NB4 (cell line): ENCODE measurements around the gene METTL24.

Experiments
- DNase-seq: peaks from one replicate; pipeline ENCODE4 v3.0.0; 2010; ENCODE audit warnings: low read depth
- H3K4me3 ChIP-seq: one replicate; pipeline ENCODE4 v1.5.1; 2011; ENCODE audit warnings: mild to moderate bottlenecking, low read depth, low read length, moderate library complexity
- MYC ChIP-seq: IDR thresholded peaks from 2 replicates; pipeline ENCODE4 v1.6.1; 2011; ENCODE audit warnings: low read depth, low read length
- POLR2A ChIP-seq: IDR thresholded peaks from 2 replicates; pipeline ENCODE4 v1.6.1; 2011; ENCODE audit warnings: mild to moderate bottlenecking; ENCODE audit not compliant: insufficient read length; ENCODE audit errors: extremely low read depth
- TF ChIP-seq, protein P1 (sequence below): IDR thresholded peaks from one replicate; pipeline ENCODE4 v1.5.1; 2012; ENCODE audit warnings: low read depth, low read length
- TF ChIP-seq, protein P2 (sequence below): IDR thresholded peaks from 2 replicates; pipeline ENCODE4 v1.6.1; 2011; ENCODE audit warnings: low read depth, low read length

METTL24 gene, protein sequence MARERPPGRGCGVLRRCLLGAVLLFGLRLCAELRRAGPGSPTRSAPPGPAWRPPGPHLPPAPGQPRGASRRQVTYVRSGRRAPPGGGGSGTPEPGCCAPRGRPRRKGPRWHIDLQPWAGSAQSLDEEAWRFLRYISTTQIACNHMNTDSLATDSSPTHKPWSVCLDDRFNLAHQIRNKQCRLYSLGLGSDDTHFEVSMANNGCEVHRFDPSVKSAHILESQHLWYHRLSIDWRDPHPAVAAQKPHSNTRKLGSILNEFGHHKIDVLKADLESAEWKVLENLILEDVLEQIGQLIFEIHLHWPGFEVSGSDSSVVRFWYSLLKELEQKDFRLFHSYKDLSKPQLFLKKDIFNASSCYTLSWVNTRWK

DNA sequence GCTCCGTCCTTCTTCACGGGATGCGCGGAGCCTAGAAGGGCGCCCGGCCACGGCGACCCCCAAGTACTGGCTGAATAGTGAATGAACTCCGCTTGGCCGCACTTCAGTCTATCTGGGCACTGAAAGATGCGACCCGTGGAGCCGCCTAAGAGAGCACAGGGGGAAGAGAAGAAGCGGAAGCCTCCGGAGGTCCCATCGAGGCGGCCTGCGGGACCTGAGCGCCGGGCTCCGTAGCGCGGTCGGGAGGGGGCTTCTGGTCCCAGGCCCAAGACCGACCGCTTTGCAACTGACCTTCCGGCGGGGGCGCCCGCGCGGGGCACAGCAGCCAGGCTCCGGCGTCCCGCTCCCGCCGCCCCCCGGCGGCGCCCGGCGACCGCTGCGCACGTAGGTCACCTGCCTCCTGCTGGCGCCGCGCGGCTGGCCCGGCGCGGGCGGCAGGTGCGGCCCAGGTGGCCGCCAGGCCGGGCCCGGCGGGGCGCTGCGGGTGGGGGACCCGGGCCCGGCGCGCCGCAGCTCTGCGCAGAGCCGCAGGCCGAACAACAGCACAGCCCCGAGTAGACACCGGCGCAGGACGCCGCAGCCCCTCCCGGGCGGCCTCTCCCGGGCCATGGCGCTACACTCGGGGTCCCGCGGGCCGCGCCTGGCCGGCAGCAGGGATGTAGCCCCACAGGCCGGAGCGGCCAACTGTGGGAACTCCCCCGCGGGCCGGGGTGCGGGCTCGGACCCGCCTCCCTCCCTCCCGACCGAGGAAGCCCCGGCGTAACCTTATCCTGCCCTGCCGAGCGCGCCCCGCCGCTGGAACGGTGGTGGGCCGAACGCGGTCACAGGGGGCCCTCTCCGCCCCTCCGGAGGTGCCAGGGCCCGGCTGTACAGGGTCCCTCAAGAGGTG is at the start of gene METTL24:
Gene METTL24 (minus strand): TSS at position 686 of the 889 bp plus-strand sequence. CDS start 77 bp downstream, at position 609.
- TF ChIP-seq POLR2A (no peak), MYC (no peak)
- TF ChIP-seq, protein P1, sequence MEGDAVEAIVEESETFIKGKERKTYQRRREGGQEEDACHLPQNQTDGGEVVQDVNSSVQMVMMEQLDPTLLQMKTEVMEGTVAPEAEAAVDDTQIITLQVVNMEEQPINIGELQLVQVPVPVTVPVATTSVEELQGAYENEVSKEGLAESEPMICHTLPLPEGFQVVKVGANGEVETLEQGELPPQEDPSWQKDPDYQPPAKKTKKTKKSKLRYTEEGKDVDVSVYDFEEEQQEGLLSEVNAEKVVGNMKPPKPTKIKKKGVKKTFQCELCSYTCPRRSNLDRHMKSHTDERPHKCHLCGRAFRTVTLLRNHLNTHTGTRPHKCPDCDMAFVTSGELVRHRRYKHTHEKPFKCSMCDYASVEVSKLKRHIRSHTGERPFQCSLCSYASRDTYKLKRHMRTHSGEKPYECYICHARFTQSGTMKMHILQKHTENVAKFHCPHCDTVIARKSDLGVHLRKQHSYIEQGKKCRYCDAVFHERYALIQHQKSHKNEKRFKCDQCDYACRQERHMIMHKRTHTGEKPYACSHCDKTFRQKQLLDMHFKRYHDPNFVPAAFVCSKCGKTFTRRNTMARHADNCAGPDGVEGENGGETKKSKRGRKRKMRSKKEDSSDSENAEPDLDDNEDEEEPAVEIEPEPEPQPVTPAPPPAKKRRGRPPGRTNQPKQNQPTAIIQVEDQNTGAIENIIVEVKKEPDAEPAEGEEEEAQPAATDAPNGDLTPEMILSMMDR = no peak
- TF ChIP-seq, protein P2, sequence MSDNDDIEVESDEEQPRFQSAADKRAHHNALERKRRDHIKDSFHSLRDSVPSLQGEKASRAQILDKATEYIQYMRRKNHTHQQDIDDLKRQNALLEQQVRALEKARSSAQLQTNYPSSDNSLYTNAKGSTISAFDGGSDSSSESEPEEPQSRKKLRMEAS = no peak

DNA sequence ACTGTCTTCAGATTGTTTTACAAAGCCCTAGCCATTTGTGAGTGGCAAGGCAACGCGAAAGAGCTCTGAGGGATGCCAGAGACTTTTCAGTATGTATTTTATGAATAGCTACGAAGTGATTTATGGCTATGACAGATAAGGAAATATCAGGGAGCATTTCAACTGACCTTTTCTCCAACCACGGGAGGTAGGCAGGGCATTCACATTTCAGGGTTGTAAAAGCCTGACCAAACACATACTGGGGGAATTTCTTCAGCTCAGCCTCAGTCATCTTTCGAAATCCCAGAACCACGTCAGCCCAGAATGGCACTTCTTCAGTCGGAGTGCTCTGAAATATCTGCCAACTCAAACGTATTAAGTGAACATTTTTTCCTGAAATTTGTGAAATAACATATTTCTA is 46.5 kb upstream of the METTL24 start:
- no peak overlapping the region for H3K4me3 ChIP-seq
- peak; percentile 26 for DNase-seq
- no peak for TF ChIP-seq MYC
- no peak for TF ChIP-seq POLR2A
- TF ChIP-seq, protein P1 = no peak
- TF ChIP-seq, protein P2 = no peak

More for the DNA sequence above, at the start of gene METTL24:
- peak; percentile 4 for DNase-seq
- no peak within 1 kb of the TSS for H3K4me3 ChIP-seq

DNA sequence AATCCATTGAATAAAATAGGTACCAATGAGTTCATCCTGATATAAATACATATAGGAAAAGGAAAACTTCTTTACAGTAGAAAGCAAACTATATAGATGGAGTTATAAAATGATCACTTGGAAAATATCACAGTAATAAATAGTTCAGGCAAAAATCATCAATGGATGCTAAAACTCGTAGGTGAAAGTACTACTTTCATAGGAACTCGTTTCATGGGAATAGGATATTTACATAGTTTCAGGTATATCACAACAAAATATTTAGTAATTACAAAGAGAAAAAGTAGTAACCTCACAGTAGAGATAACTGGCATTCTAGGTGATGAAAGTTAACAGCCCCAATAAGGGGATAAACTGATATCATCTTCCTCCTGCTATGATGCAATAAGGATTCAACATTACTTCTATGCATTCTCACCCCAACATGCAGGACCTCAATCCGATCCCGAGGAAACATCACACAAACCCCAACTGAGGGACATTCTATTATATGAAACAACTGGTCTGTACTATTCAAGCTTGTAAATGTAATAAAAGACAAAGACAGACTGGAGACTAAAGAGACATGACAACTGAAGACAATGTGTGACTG is 43.5 kb upstream of the METTL24 start:
- TF ChIP-seq, protein P1 = no peak
- no peak for TF ChIP-seq POLR2A
- no peak for TF ChIP-seq MYC
- TF ChIP-seq, protein P2 = no peak
- DNase-seq = no peak
- no peak overlapping the region for H3K4me3 ChIP-seq

DNA sequence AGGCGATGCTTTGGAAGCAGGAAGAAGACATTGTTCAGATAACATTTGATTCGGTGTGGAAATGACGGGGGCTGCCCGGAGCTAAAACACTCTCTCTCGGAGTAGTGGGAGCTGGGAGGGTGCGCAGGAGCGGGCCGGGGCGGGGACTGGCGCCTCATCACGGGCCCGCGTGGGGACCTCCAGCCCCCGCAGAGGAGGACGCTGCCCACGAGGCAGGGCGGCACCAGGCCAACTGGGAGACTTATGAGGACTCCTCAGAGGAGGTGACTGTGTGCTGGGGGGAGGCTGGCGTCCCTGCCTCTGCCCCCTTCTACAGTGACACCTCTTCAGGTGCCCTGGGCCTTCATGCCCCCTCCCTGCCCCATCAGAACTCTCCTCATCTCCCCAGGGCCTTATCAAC is 42.1 kb upstream of the METTL24 start:
- no peak for DNase-seq
- TF ChIP-seq MYC (no peak), POLR2A (no peak)
- TF ChIP-seq, protein P2 = no peak
- TF ChIP-seq, protein P1 = no peak
- no peak overlapping the region for H3K4me3 ChIP-seq

DNA sequence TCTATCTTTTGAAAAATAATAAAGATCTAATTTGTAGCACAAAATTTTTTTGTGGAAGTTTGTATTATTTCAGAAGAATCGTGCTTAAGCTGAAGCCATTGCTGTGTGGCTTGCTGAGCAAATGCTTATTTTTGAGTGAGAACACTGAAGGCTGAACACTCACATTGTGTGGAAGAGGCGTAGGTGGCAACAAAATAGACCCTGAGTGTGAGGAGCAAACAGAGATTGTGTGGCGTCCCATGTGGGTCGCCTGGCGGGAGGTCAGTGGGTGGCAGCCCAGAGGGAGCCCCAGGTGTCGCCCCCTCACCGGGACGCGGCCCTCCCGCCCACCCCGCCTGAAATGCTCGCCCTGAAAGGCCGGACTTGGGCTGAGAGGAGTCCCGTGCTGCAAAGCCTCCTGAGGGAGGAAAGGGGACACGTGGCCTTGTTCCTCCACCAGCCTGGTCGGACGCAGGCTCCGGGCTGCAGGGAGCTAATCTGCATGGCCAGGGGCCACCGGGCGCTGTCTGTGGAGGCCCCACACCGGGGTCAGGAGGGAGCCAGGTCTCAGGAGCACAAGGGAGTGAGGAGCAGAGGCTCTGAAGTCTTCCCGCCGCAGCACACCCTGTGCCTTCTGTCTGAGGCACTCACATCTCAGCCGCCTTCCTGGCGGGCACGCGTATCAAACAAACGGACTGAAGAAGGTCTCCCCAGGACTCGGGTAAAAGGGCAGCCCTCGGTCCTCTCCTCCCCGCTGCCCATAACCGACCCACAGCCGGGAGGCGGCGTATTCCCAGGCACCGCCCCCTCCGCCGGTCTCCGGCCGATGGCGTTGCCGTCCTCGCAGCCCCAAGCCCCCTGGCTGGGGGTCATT is 41.3 kb upstream of the METTL24 start:
- no peak overlapping the region for H3K4me3 ChIP-seq
- DNase-seq = no peak
- TF ChIP-seq MYC (no peak), POLR2A (no peak)
- TF ChIP-seq, protein P1 = no peak
- TF ChIP-seq, protein P2 = no peak
